Measurements from ENCODE around the gene GNAI2.

DNA sequence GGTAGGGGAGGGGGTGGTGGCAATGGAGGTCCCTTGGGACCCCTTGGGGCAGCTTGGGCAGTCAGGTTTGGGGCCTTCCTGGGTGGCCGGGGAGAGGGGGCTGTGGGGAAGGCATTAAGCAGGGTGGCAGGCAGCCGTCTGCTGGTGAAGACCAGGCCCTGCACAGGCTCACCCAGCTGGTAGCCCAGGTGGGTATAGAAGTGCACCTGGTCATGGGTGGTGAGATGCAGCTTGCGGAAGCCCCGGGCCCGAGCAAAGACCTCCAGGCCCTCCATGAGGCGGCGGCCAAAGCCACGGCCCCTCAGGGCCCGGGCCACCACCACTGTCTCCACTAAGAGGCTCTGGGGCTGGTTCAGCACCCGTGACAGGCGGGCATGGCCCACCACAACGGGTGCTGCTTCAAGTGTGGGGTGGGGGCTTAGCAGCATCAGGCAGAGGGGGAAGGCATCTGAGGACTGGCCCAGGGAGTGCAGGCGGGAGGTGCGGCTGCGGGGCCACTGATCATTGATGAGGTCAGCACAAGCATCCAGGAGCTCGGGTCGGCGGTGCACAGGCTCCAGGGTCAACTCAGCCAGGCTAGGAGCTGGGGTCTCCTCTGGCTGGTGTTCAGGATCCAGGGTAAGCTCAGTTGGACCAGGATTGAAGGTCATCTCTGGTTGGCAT lies 60.8 kb downstream of the GNAI2 start:
- TF ChIP-seq EP300 (IDR thresholded peaks at IDR 0.05; ENCODE audit: low read depth) (no peak), POLR2A (IDR thresholded peaks at IDR 0.05) (no peak), POLR2AphosphoS5 (IDR thresholded peaks at IDR 0.05) (no peak)
- TF ChIP-seq, protein P1, sequence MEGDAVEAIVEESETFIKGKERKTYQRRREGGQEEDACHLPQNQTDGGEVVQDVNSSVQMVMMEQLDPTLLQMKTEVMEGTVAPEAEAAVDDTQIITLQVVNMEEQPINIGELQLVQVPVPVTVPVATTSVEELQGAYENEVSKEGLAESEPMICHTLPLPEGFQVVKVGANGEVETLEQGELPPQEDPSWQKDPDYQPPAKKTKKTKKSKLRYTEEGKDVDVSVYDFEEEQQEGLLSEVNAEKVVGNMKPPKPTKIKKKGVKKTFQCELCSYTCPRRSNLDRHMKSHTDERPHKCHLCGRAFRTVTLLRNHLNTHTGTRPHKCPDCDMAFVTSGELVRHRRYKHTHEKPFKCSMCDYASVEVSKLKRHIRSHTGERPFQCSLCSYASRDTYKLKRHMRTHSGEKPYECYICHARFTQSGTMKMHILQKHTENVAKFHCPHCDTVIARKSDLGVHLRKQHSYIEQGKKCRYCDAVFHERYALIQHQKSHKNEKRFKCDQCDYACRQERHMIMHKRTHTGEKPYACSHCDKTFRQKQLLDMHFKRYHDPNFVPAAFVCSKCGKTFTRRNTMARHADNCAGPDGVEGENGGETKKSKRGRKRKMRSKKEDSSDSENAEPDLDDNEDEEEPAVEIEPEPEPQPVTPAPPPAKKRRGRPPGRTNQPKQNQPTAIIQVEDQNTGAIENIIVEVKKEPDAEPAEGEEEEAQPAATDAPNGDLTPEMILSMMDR (IDR thresholded peaks at IDR 0.05), result no peak

Data from transverse colon (tissue), 4 donors.